Vagina (tissue), 2 donors: ENCODE measurements around the gene LGR4. TPM values are rescaled to one million over a fixed set of nuclear protein-coding genes. Genes with fewer than 3 reads are reported as not detected.

Experiments
- DNase-seq, 2 donors: peaks; one replicate each; pipeline ENCODE4 v3.0.0-alpha.2; 2017; ENCODE audit errors: extremely low spot score in 2 of 2
- H3K27ac ChIP-seq: fragments of 200-600 bp; sonication (generic); one replicate; pipeline ENCODE4 v1.5.1; 2019
- H3K27me3 ChIP-seq: fragments of 200-600 bp; sonication (generic); one replicate; pipeline ENCODE4 v1.5.1; 2019
- H3K36me3 ChIP-seq, 2 donors: fragments of 200-600 bp; sonication (generic); one replicate each; pipeline ENCODE4 v1.5.1; 2017 to 2019
- H3K4me1 ChIP-seq: fragments of 200-600 bp; sonication (generic); one replicate; pipeline ENCODE4 v1.5.1; 2019
- H3K4me3 ChIP-seq, 2 donors: fragments of 200-600 bp; sonication (generic); 1 replicate in 1 of 2; 2 replicates in 1 of 2; pipeline ENCODE4 v1.5.1; 2016 to 2019
- H3K9me3 ChIP-seq: fragments of 200-600 bp; sonication (generic); one replicate; pipeline ENCODE4 v1.5.1; 2019
- POLR2A ChIP-seq, 2 donors: fragments of 450-650 bp; IDR thresholded peaks; one replicate each; pipeline ENCODE4 v1.6.1; 2017; ENCODE audit warnings: antibody characterized with exemption in 2 of 2, mild to moderate bottlenecking in 2 of 2, moderate library complexity in 2 of 2
- POLR2AphosphoS5 ChIP-seq, 2 donors: sonication (generic); formaldehyde crosslinking; IDR thresholded peaks; one replicate each; pipeline ENCODE4 v1.9.0; 2017; ENCODE audit warnings: antibody characterized with exemption in 2 of 2, mild to moderate bottlenecking in 2 of 2, low read depth in 1 of 2; ENCODE audit not compliant: insufficient read depth in 1 of 2
- intact Hi-C: fragments of 100-400 bp; cut with DNase I; formaldehyde crosslinking; loops from one replicate; pipeline ENCODE4 v1.15.1; 2023
- total RNA-seq: library from RNA; depleted of rRNA; stranded (reverse); fragments of >200 nt; gene quantifications from one replicate; pipeline ENCODE4 v1.2.3, GENCODE V29; 2016
- TF ChIP-seq, protein P1 (sequence below), 3 experiments: fragments of 450-650 bp in 2 of 3; fragments of 200-600 bp in 1 of 3; sonication (generic) in 1 of 3; IDR thresholded peaks; one replicate each; pipeline ENCODE4 v1.5.1; 2017 to 2019; ENCODE audit warnings: antibody characterized with exemption in 3 of 3, mild to moderate bottlenecking in 2 of 3, moderate library complexity in 2 of 3

Gene LGR4
- total RNA-seq, 1 donor from 2014 or later, result 65.6 TPM

GRCh38 chr11:27354359-27354965 is 118.1 kb downstream of the LGR4 start:
- Histone ChIP-seq H3K27ac (no peak overlapping the region), H3K36me3 (no peaks in the 10 kb centered on the region), H3K27me3 (no peaks in the 10 kb centered on the region), H3K9me3 (no peaks in the 10 kb centered on the region), H3K4me3 (no peak overlapping the region), H3K4me1 (no peaks in the 10 kb centered on the region)
- intact Hi-C loops, result no loop called here
- TF ChIP-seq POLR2AphosphoS5 (IDR thresholded peaks at IDR 0.05; ENCODE audit: insufficient read depth in 1 of 2, low read depth in 1 of 2) (no peak), POLR2A (IDR thresholded peaks at IDR 0.05) (no peak)
- TF ChIP-seq, protein P1, sequence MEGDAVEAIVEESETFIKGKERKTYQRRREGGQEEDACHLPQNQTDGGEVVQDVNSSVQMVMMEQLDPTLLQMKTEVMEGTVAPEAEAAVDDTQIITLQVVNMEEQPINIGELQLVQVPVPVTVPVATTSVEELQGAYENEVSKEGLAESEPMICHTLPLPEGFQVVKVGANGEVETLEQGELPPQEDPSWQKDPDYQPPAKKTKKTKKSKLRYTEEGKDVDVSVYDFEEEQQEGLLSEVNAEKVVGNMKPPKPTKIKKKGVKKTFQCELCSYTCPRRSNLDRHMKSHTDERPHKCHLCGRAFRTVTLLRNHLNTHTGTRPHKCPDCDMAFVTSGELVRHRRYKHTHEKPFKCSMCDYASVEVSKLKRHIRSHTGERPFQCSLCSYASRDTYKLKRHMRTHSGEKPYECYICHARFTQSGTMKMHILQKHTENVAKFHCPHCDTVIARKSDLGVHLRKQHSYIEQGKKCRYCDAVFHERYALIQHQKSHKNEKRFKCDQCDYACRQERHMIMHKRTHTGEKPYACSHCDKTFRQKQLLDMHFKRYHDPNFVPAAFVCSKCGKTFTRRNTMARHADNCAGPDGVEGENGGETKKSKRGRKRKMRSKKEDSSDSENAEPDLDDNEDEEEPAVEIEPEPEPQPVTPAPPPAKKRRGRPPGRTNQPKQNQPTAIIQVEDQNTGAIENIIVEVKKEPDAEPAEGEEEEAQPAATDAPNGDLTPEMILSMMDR (IDR thresholded peaks at IDR 0.05), result no peak
- DNase-seq, result no peak

DNA sequence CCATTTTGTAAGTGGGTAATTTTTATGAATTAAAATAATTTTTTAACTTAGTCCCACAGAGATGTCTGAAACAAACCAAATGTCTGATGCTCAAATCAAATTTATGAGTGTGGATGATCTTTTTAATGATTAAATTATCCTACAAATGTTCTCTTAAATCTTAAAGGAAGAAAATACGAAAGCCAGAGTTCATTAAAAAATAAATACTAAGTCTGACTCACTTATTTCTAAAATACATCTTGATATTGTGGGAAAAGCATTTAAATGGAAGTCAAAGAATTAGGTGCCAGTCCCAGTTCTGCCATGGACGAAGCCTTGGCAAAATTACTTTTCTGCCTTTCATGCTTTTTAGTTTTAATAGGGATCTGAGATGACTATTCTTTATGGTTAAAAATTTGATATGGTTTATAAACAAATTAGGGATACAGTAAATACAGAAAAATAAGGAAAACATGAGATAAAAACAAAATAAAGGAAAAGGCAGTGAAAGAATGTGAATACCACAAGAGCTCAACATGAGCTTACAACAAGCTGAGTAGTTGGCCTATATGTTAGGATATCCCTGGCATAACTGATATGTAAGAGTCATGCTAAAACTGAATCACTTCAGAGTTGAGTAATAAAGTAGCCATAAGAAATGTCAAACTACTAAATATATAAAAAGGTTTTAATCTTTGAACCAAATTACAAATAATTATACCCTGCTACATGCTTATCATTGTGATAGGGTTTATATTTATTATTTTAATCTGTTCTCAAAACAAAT is 118.8 kb downstream of the LGR4 start:
- DNase-seq, result no peak
- intact Hi-C loops, result no loop called here
- H3K27me3 ChIP-seq, result no peaks in the 10 kb centered on the region
- H3K4me3 ChIP-seq, result no peak overlapping the region
- TF ChIP-seq POLR2A (IDR thresholded peaks at IDR 0.05) (no peak), POLR2AphosphoS5 (IDR thresholded peaks at IDR 0.05; ENCODE audit: insufficient read depth in 1 of 2, low read depth in 1 of 2) (no peak)
- TF ChIP-seq, protein P1 (IDR thresholded peaks at IDR 0.05), result no peak
- H3K9me3 ChIP-seq, result no peaks in the 10 kb centered on the region
- no peaks in the 10 kb centered on the region for H3K4me1 ChIP-seq
- no peaks in the 10 kb centered on the region for H3K36me3 ChIP-seq
- H3K27ac ChIP-seq, result no peak overlapping the region

- no peak overlapping the region for H3K27ac ChIP-seq
- intact Hi-C loops, result no loop called here
- TF ChIP-seq POLR2A (IDR thresholded peaks at IDR 0.05), result no peak
- TF ChIP-seq POLR2AphosphoS5 (IDR thresholded peaks at IDR 0.05; ENCODE audit: insufficient read depth in 1 of 2, low read depth in 1 of 2), result no peak
- TF ChIP-seq, protein P1 (IDR thresholded peaks at IDR 0.05), result no peak
- no peak for DNase-seq
- no peaks in the 10 kb centered on the region for H3K36me3 ChIP-seq
- no peaks in the 10 kb centered on the region for H3K27me3 ChIP-seq
- H3K4me1 ChIP-seq, result no peaks in the 10 kb centered on the region
- H3K9me3 ChIP-seq, result no peaks in the 10 kb centered on the region
- no peak overlapping the region for H3K4me3 ChIP-seq
Measured at GRCh38 chr11:27352781-27353180, 119.8 kb downstream of the LGR4 start.

DNA sequence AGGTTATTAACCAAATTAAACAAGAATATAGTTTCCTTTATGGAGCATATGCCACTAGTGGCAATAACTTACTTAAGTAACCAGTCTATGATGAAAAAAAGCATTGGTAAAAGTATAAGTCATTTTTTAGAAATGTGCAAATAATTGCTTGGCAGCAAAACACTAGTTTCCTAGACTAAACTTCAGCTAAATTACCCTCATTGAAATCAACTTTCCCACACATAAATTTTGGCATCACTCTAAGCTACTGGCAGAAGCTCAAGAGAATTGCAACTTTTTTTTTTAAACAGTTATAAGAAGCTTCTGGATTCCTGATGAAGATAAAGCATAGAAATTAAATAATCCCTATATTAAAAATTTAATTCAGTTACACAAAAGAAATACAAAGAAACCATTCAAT is 122.1 kb downstream of the LGR4 start:
- Histone ChIP-seq H3K27ac (no peak overlapping the region), H3K4me3 (no peak overlapping the region), H3K27me3 (no peaks in the 10 kb centered on the region), H3K36me3 (no peaks in the 10 kb centered on the region), H3K4me1 (no peaks in the 10 kb centered on the region), H3K9me3 (no peaks in the 10 kb centered on the region)
- no peak for TF ChIP-seq POLR2A (IDR thresholded peaks at IDR 0.05)
- no peak for TF ChIP-seq POLR2AphosphoS5 (IDR thresholded peaks at IDR 0.05; ENCODE audit: insufficient read depth in 1 of 2, low read depth in 1 of 2)
- no peak for DNase-seq
- intact Hi-C loops, result no loop called here

GRCh38 chr11:27349919-27350318 is 122.7 kb downstream of the LGR4 start:
- Histone ChIP-seq H3K27ac (no peak overlapping the region), H3K4me3 (no peak overlapping the region), H3K36me3 (no peaks in the 10 kb centered on the region), H3K4me1 (no peaks in the 10 kb centered on the region), H3K9me3 (no peaks in the 10 kb centered on the region), H3K27me3 (no peaks in the 10 kb centered on the region)
- DNase-seq, result no peak
- intact Hi-C loops, result no loop called here
- TF ChIP-seq, protein P1 (IDR thresholded peaks at IDR 0.05), result no peak
- TF ChIP-seq POLR2AphosphoS5 (IDR thresholded peaks at IDR 0.05; ENCODE audit: insufficient read depth in 1 of 2, low read depth in 1 of 2), result no peak
